Measurements from ENCODE around the gene XRCC4. TPM values are rescaled to one million over a fixed set of nuclear protein-coding genes. Genes with fewer than 3 reads are reported as not detected.
"Not testable (repeated sequence)": the region's sequence is repeated elsewhere in the genome, so short reads cannot be mapped to it uniquely, and the experiment has no call there.

The XRCC4 gene
- total RNA-seq, 1 experiment from 2014 or later: 10.8 TPM

- DNase-seq: no peak
- no CpG with 5 or more reads among the region's 2 CpGs for WGBS (ENCODE audit: extremely low coverage, insufficient read length, low lambda C conversion rate)
- Histone ChIP-seq H2BK120ac (ENCODE audit: low read depth, low read length, poor library complexity, severe bottlenecking) (no peak overlapping the region), H3K23ac (ENCODE audit: insufficient read length, low read depth, low read length) (no peak overlapping the region), H3K23me2 (ENCODE audit: insufficient read length, low read depth, low read length, poor library complexity, severe bottlenecking) (no peaks in the 10 kb centered on the region), H2BK15ac (ENCODE audit: low read depth, low read length) (no peak overlapping the region), H2AFZ (ENCODE audit: low read length) (no peak overlapping the region), H3K27ac (ENCODE audit: insufficient read length, low read depth, low read length) (no peak overlapping the region), H3K79me1 (ENCODE audit: insufficient read depth, low read depth, low read length, poor library complexity, severe bottlenecking) (no peaks in the 10 kb centered on the region), H3K4me2 (ENCODE audit: insufficient read depth, insufficient read length, low read length) (no peak overlapping the region), H3K18ac (ENCODE audit: insufficient read length, low read depth, low read length) (no peak overlapping the region), H3K79me2 (ENCODE audit: insufficient read depth, low read length) (no peaks in the 10 kb centered on the region), H3K56ac (ENCODE audit: insufficient read length, low read depth, low read length) (no peak overlapping the region), H3K4ac (ENCODE audit: low read depth, low read length) (no peak overlapping the region), H3K4me1 (ENCODE audit: insufficient read depth, low read length) (no peaks in the 10 kb centered on the region), H3K27me3 (ENCODE audit: insufficient read depth, low read length) (no peaks in the 10 kb centered on the region), H3T11ph (ENCODE audit: low read length) (no peak overlapping the region), H2BK12ac (ENCODE audit: insufficient read length, low read depth, low read length) (no peak overlapping the region), H3K9ac (ENCODE audit: extremely low read depth, insufficient read length, low read length) (no peak overlapping the region), H4K8ac (replicated peaks; ENCODE audit: insufficient read length, low read depth, low read length) (no peak overlapping the region), H4K91ac (ENCODE audit: insufficient read length, low read depth, low read length) (no peak overlapping the region), H2BK5ac (ENCODE audit: insufficient read length, low read length) (no peak overlapping the region), H4K5ac (ENCODE audit: insufficient read length, low read depth, low read length) (no peak overlapping the region), H4K20me1 (ENCODE audit: control insufficient read depth, insufficient read depth, insufficient read length) (no peaks in the 10 kb centered on the region), H2BK20ac (ENCODE audit: low read depth, low read length, poor library complexity, severe bottlenecking) (no peak overlapping the region), H3K9me3 (ENCODE audit: control insufficient read depth, low read depth, low read length) (no peaks in the 10 kb centered on the region), H3K14ac (ENCODE audit: insufficient read depth, low read length) (no peak overlapping the region), H2AK5ac (ENCODE audit: insufficient read length, low read length) (no peak overlapping the region)
- Mint-ChIP-seq H3K4me1 (peaks cover 6 to 8% of the 10 kb centered on the region in 2 experiments), H3K9me3 (peaks cover 0 to 3% of the 10 kb centered on the region in 2 experiments; a peak in 1 of 5 replicates), H3K4me3 (no peak overlapping the region), H3K36me3 (ENCODE audit: insufficient read depth in 1 of 3, low read depth in 3 of 3) (peaks cover 0 to 8% (median 3%) of the 10 kb centered on the region in 3 experiments; a peak in 3 of 7 replicates), H3K27me3 (ENCODE audit: low read depth) (no peaks in the 10 kb centered on the region), H3K27ac (no peak overlapping the region)
- TF ChIP-seq, protein P1, sequence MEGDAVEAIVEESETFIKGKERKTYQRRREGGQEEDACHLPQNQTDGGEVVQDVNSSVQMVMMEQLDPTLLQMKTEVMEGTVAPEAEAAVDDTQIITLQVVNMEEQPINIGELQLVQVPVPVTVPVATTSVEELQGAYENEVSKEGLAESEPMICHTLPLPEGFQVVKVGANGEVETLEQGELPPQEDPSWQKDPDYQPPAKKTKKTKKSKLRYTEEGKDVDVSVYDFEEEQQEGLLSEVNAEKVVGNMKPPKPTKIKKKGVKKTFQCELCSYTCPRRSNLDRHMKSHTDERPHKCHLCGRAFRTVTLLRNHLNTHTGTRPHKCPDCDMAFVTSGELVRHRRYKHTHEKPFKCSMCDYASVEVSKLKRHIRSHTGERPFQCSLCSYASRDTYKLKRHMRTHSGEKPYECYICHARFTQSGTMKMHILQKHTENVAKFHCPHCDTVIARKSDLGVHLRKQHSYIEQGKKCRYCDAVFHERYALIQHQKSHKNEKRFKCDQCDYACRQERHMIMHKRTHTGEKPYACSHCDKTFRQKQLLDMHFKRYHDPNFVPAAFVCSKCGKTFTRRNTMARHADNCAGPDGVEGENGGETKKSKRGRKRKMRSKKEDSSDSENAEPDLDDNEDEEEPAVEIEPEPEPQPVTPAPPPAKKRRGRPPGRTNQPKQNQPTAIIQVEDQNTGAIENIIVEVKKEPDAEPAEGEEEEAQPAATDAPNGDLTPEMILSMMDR (conservative IDR thresholded peaks at IDR 0.05): no peak
Measured at GRCh38 chr5:83256091-83256780, 178.9 kb downstream of the XRCC4 start.

DNA sequence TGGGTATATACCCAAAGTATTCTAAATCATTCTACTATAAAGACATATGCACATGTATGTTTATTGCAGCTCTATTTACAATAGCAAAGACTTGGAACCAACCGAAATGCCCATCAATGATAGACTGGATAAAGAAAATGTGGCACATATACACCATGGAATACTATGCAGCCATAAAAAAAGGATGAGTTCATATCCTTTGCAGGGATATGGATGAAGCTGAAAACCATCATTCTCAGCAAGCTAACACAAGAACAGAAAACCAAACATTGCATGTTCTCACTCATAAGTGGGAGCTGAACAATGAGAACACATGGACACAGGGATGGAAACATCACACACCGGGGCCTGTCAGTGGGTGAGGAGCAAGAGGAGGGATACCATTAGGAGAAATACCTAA is 180.3 kb downstream of the XRCC4 start:
- H3K9me3 ChIP-seq (ENCODE audit: control insufficient read depth, low read depth, low read length); H3K23me2 ChIP-seq (ENCODE audit: insufficient read length, low read depth, low read length, poor library complexity, severe bottlenecking); H3K27me3 Mint-ChIP-seq (ENCODE audit: low read depth); H4K91ac ChIP-seq (ENCODE audit: insufficient read length, low read depth, low read length); H2BK12ac ChIP-seq (ENCODE audit: insufficient read length, low read depth, low read length); H3K79me2 ChIP-seq (ENCODE audit: insufficient read depth, low read length); H3K18ac ChIP-seq (ENCODE audit: insufficient read length, low read depth, low read length); H3K27ac ChIP-seq (ENCODE audit: insufficient read length, low read depth, low read length); DNase-seq; H3K4ac ChIP-seq (ENCODE audit: low read depth, low read length); H4K8ac ChIP-seq (replicated peaks; ENCODE audit: insufficient read length, low read depth, low read length); H3K56ac ChIP-seq (ENCODE audit: insufficient read length, low read depth, low read length); H4K5ac ChIP-seq (ENCODE audit: insufficient read length, low read depth, low read length); H3K36me3 Mint-ChIP-seq (ENCODE audit: insufficient read depth in 1 of 3, low read depth in 3 of 3); H3K9ac ChIP-seq (ENCODE audit: extremely low read depth, insufficient read length, low read length); H2AFZ ChIP-seq (ENCODE audit: low read length); H3K14ac ChIP-seq (ENCODE audit: insufficient read depth, low read length); H4K20me1 ChIP-seq (ENCODE audit: control insufficient read depth, insufficient read depth, insufficient read length); H2AK5ac ChIP-seq (ENCODE audit: insufficient read length, low read length); H2BK5ac ChIP-seq (ENCODE audit: insufficient read length, low read length); H3T11ph ChIP-seq (ENCODE audit: low read length); H3K27ac Mint-ChIP-seq; H3K9me3 Mint-ChIP-seq; H3K23ac ChIP-seq (ENCODE audit: insufficient read length, low read depth, low read length); H2BK15ac ChIP-seq (ENCODE audit: low read depth, low read length); H3K4me3 Mint-ChIP-seq; H2BK120ac ChIP-seq (ENCODE audit: low read depth, low read length, poor library complexity, severe bottlenecking); H3K4me1 Mint-ChIP-seq; H3K79me1 ChIP-seq (ENCODE audit: insufficient read depth, low read depth, low read length, poor library complexity, severe bottlenecking); H3K4me1 ChIP-seq (ENCODE audit: insufficient read depth, low read length); H3K4me2 ChIP-seq (ENCODE audit: insufficient read depth, insufficient read length, low read length); H3K27me3 ChIP-seq (ENCODE audit: insufficient read depth, low read length); H2BK20ac ChIP-seq (ENCODE audit: low read depth, low read length, poor library complexity, severe bottlenecking): not testable (repeated sequence)
- WGBS (ENCODE audit: extremely low coverage, insufficient read length, low lambda C conversion rate): no CpG with 5 or more reads among the region's 2 CpGs
